GM21390 (cell line): Measurements from ENCODE around the gene BIVM.

ENCODE experiments used
- ATAC-seq: cut with Tn5 transposase; IDR thresholded peaks from one replicate; pipeline ENCODE4 v1.9.1; 2021; ENCODE audit not compliant: unreplicated experiment

The BIVM gene

DNA sequence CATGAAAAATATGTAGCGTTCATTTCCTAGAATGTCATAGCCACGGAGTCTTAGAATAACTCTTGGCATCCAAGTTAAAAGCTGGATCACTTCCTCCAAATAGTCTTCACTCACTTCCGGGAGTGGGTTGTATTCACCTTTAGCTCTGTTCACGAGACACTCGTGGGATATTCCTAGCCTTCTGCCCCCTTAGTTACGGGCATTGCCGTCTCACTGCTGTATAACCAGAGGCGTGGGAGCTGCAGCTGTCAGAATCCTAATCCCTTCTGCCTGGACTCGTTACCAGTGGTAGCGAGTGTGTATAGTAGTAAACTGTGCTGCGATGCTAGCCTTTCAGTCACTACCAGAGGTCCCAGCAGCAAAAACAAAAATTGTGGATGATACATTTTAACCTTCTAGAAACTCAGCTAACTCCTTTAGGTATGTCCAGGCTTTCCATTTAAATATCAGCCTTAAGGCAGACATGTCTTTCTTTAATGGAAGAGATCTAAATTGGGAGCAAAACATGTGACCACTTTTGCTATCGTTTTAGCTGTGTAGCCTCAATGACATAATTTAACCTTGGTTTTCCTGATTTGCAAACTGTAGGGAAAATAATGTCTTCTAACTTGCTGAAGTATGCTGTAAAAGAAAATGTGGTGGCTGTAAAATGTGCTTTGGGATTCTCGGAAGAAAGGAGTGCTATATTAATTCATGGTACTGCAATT lies 81.0 kb downstream of the BIVM start:
- ATAC-seq, result no peak

GRCh38 chr13:102881819-102882686 lies 83.1 kb downstream of the BIVM start:
- no peak for ATAC-seq
